ENCODE results near the gene LAMC2. TPM values are rescaled to one million over a fixed set of nuclear protein-coding genes. Genes with fewer than 3 reads are reported as not detected.

LAMC2 gene
- total and polyA plus RNA-seq, 2 of the 8 experiments (the other 6 are each of a cell fraction or from before 2014, with no cell fraction given) = 4.6 to 12.9 TPM

GRCh38 chr1:183140633-183141032, 45.4 kb upstream of the LAMC2 start:
- no peaks in the 10 kb centered on the region for H4K20me1 ChIP-seq (replicated peaks in 1 of 2; ENCODE audit: control insufficient read depth in 1 of 2, insufficient read depth in 2 of 2, low read length in 2 of 2)
- no peak overlapping the region for H2BK20ac ChIP-seq (ENCODE audit: low read length)
- CTCF ChIA-PET (ENCODE audit: partially characterized antibody) = interaction anchor here (0.6 to 1.3 kb wide), 3 partner anchors 9 to 800 kb away, joined by 3 read pairs; no protein-coding TSS in a partner anchor
- no peak overlapping the region for H3K56ac ChIP-seq (replicated peaks; ENCODE audit: insufficient read length, low read depth, low read length)
- H3K9me3 ChIP-seq (ENCODE audit: insufficient read depth in 2 of 2, low read depth in 1 of 2, low read length in 1 of 2) = no peaks in the 10 kb centered on the region
- no peaks in the 10 kb centered on the region for H3K79me2 ChIP-seq (ENCODE audit: control insufficient read depth in 1 of 2, insufficient read depth in 2 of 2, low read length in 2 of 2)
- H4K5ac ChIP-seq (ENCODE audit: insufficient read length, low read depth, low read length) = no peak overlapping the region
- H3K4me3 ChIP-seq (ENCODE audit: extremely low read depth in 1 of 4, insufficient read depth in 2 of 4, low read depth in 3 of 4, low read length in 4 of 4) = no peak overlapping the region
- H3K79me1 ChIP-seq (ENCODE audit: low read depth, low read length) = no peaks in the 10 kb centered on the region
- no peak overlapping the region for H3K9ac ChIP-seq (replicated peaks in 1 of 4; ENCODE audit: extremely low read depth in 1 of 4, low read depth in 3 of 4, low read length in 3 of 4)
- H2BK120ac ChIP-seq (replicated peaks; ENCODE audit: low read depth, low read length) = no peak overlapping the region
- H3K4me2 ChIP-seq (ENCODE audit: insufficient read depth in 1 of 2, low read depth in 2 of 2, low read length in 2 of 2) = no peak overlapping the region
- H3K14ac ChIP-seq (ENCODE audit: insufficient read length) = no peak overlapping the region
- no peaks in the 10 kb centered on the region for H3K4me1 ChIP-seq (replicated peaks in 1 of 4; ENCODE audit: control insufficient read depth in 3 of 4, insufficient read depth in 4 of 4, low read length in 3 of 4)
- TF ChIP-seq RXRA (IDR thresholded peaks at IDR 0.05; ENCODE audit: insufficient read depth, low read depth, low read length) (no peak), ATF2 (IDR thresholded peaks at IDR 0.05; ENCODE audit: low read length) (no peak), HDAC6 (IDR thresholded peaks at IDR 0.05; ENCODE audit: low read depth, low read length) (no peak), BRCA1 (IDR thresholded peaks at IDR 0.05; ENCODE audit: low read depth, low read length) (no peak)
- H3K27me3 ChIP-seq (replicated peaks in 1 of 4; ENCODE audit: control insufficient read depth in 3 of 4, extremely low read depth in 1 of 4, insufficient read depth in 3 of 4, low read length in 3 of 4) = no peaks in the 10 kb centered on the region
- DNase-seq (ENCODE audit: low read depth in 1 of 2, low spot score in 2 of 2) = no peak
- FAIRE-seq = no peak
- no peak overlapping the region for H4K91ac ChIP-seq (replicated peaks; ENCODE audit: insufficient read length, low read length)
- POLR2A ChIA-PET (ENCODE audit: partially characterized antibody) = no interaction called here
- H2BK5ac ChIP-seq (ENCODE audit: low read depth, low read length) = no peak overlapping the region
- no peak overlapping the region for H2BK12ac ChIP-seq (ENCODE audit: low read depth, low read length)
- no peaks in the 10 kb centered on the region for H3K23me2 ChIP-seq (ENCODE audit: low read depth, low read length)
- no peak overlapping the region for H3K23ac ChIP-seq (ENCODE audit: insufficient read length)
- peaks cover 0 to 16% (median 15%) of the 10 kb centered on the region in 4 experiments; a peak in 6 of 8 replicates for H3K36me3 ChIP-seq (ENCODE audit: control insufficient read depth in 2 of 4, insufficient read depth in 4 of 4, low read length in 3 of 4)
- H3K27ac ChIP-seq (ENCODE audit: low read depth, low read length) = no peak overlapping the region
- no peak overlapping the region for H2AFZ ChIP-seq (ENCODE audit: low read length)
- no peak overlapping the region for H2AK5ac ChIP-seq (ENCODE audit: low read depth, low read length)
- no peak overlapping the region for H4K8ac ChIP-seq (ENCODE audit: extremely low read depth, insufficient read depth, low read length)
- no peak overlapping the region for H3K18ac ChIP-seq (ENCODE audit: extremely low read depth, low read length)
- H2BK15ac ChIP-seq (ENCODE audit: low read length) = no peak overlapping the region
- H3K4ac ChIP-seq (replicated peaks; ENCODE audit: insufficient read length, low read depth, low read length) = no peak overlapping the region
